HepG2 (cell line): Measurements from ENCODE around the gene TMEM151A. TPM values are rescaled to one million over a fixed set of nuclear protein-coding genes. Genes with fewer than 3 reads are reported as not detected.

Experiments used
- ARNT2 ChIP-seq: sonication (generic); formaldehyde crosslinking; IDR thresholded peaks from 2 replicates; pipeline ENCODE4 v1.8.0; 2022; ENCODE audit warnings: mild to moderate bottlenecking, low read depth, missing genetic modification reagents, moderate library complexity
- DMAP1 ChIP-seq: IDR thresholded peaks from 2 replicates; pipeline ENCODE4 v1.6.1; 2016
- FOXC1 ChIP-seq: sonication (generic); formaldehyde crosslinking; IDR thresholded peaks from 2 replicates; pipeline ENCODE4 v1.8.0; 2022; ENCODE audit warnings: mild to moderate bottlenecking, missing genetic modification reagents, borderline replicate concordance
- HOXD1 ChIP-seq: sonication (generic); formaldehyde crosslinking; IDR thresholded peaks from 2 replicates; pipeline ENCODE4 v1.5.0; 2020; ENCODE audit warnings: missing genetic modification reagents
- NCOA5 ChIP-seq: sonication (generic); formaldehyde crosslinking; IDR thresholded peaks from 2 replicates; pipeline ENCODE4 v1.4.0; 2020; ENCODE audit warnings: missing genetic modification reagents
- NFKB2 ChIP-seq: sonication (generic); formaldehyde crosslinking; IDR thresholded peaks from 2 replicates; pipeline ENCODE4 v1.4.0; 2020; ENCODE audit warnings: missing genetic modification reagents, borderline replicate concordance
- PATZ1 ChIP-seq: sonication (generic); formaldehyde crosslinking; IDR thresholded peaks from 2 replicates; pipeline ENCODE4 v1.4.0; 2020; ENCODE audit warnings: missing genetic modification reagents
- SETDB1 ChIP-seq: sonication (generic); formaldehyde crosslinking; IDR thresholded peaks from 2 replicates; pipeline ENCODE4 v1.5.1; 2020; ENCODE audit warnings: missing genetic modification reagents, mild to moderate bottlenecking, borderline replicate concordance
- TGIF2 ChIP-seq: IDR thresholded peaks from 2 replicates; pipeline ENCODE4 v1.6.1; 2016; ENCODE audit warnings: control low read depth, missing compliant biosample characterization
- U2AF2 ChIP-seq: fragments of 200-400 bp; formaldehyde crosslinking; IDR thresholded peaks from 2 replicates; pipeline ENCODE4 v1.6.1; 2017; ENCODE audit warnings: low read depth, mild to moderate bottlenecking, low read length
- ZC3H4 ChIP-seq: sonication (generic); formaldehyde crosslinking; IDR thresholded peaks from 2 replicates; pipeline ENCODE4 v1.4.0; 2020; ENCODE audit warnings: missing genetic modification reagents, borderline replicate concordance
- ZFYVE20 ChIP-seq: sonication (generic); formaldehyde crosslinking; IDR thresholded peaks from 2 replicates; pipeline ENCODE4 v1.8.0; 2023; ENCODE audit warnings: low read depth, mild to moderate bottlenecking, moderate library complexity, missing genetic modification reagents, borderline replicate concordance
- ZNF143 ChIP-seq: sonication (generic); formaldehyde crosslinking; IDR thresholded peaks from 2 replicates; pipeline ENCODE4 v1.4.0; 2020; ENCODE audit warnings: missing genetic modification reagents
- ZNF543 ChIP-seq: sonication (generic); formaldehyde crosslinking; IDR thresholded peaks from 2 replicates; pipeline ENCODE4 v1.4.0; 2020; ENCODE audit warnings: mild to moderate bottlenecking, missing genetic modification reagents
- ZNF646 ChIP-seq: sonication (generic); formaldehyde crosslinking; IDR thresholded peaks from 2 replicates; pipeline ENCODE4 v1.9.0; 2021; ENCODE audit warnings: mild to moderate bottlenecking, missing genetic modification reagents
- ZNF660 ChIP-seq: sonication (generic); formaldehyde crosslinking; IDR thresholded peaks from 2 replicates; pipeline ENCODE4 v1.5.1; 2020; ENCODE audit warnings: mild to moderate bottlenecking, low read depth, missing genetic modification reagents, borderline replicate concordance
- ZNF709 ChIP-seq: sonication (generic); formaldehyde crosslinking; IDR thresholded peaks from 2 replicates; pipeline ENCODE4 v1.5.0; 2020; ENCODE audit warnings: mild to moderate bottlenecking, missing genetic modification reagents
- ZNF737 ChIP-seq: sonication (generic); formaldehyde crosslinking; IDR thresholded peaks from 2 replicates; pipeline ENCODE4 v1.5.0; 2020; ENCODE audit warnings: missing genetic modification reagents, mild to moderate bottlenecking, borderline replicate concordance
- polyA plus RNA-seq, 8 experiments: library from polyadenylated mRNA; depleted of rRNA in 3 of 8; stranded (reverse) in 7 of 8; unstranded in 1 of 8; fragments of >200 nt; fragmentation: Illumina TruSeq in 4 of 8; extraction: Trizol in 4 of 8; gene quantifications; 2 replicates each; pipeline versions ENCODE4 v1.2.1 to v1.2.3, GENCODE V29; 2011 to 2016; ENCODE audit warnings: low read depth in 4 of 8, missing spikeins in 1 of 8, mixed read lengths in 1 of 8; ENCODE audit not compliant: insufficient read depth in 1 of 8
- total RNA-seq, 5 experiments: library from RNA; depleted of rRNA; stranded (reverse); fragments of >200 nt; fragmentation: Illumina TruSeq; extraction: Trizol; gene quantifications; 2 replicates each; pipeline ENCODE4 v1.2.3, GENCODE V29; 2016; ENCODE audit warnings: low read depth in 1 of 5
- TF ChIP-seq, protein P1 (sequence below): sonication (generic); formaldehyde crosslinking; IDR thresholded peaks from 2 replicates; pipeline ENCODE4 v1.4.0; 2020; ENCODE audit warnings: missing genetic modification reagents; ENCODE audit errors: not compliant biosample characterization

Gene TMEM151A
- total and polyA plus RNA-seq, 2 of the 13 experiments (the other 11 are each of a cell fraction or from before 2014, with no cell fraction given), result 0.18 to 0.33 TPM

DNA sequence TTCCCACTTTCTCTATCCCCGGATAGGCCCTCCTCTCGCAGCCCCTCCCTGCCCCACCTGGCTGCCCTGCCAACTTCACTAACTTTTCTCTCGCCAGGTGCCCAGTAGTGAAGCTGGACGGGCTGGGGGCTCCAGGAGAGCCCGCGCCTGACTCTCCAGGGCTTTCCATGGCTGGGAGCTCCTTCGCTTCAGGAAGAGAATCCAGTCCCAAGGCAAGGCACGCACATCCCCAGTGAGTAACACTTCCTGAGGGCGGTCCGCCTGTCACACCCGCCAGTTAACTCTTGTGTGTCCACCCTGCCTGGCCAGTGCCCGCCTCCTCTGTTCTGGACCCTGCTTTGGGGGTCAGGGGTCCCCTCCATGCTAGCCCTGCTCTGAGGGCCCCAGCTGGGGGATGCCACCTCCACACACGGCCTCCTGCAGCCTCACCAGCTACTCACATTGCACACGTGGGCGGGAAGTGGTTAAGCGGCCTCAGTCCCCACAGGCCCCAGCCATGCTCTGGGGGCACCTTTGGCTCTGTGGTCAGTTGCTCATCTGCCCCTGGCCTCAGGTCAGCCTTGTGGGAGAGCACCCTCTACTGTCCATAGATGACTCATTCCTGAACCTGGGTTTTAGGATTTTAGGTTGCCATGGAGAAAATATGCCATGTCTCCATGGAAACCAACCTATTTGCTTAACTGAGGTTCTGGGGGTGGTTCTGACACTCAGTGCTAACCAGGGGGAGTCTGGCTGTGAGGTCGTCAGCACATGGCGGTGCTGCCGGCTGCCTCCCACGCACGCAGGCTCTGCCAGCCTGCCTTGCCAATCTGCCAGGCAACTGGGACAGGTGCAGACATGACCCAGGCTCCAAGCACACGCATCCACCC is 44.8 kb downstream of the TMEM151A start, which contains the start of gene RIN1 (continued):
- TF ChIP-seq ZNF646 (CRISPR knock-in tag) (no peak), FOXC1 (CRISPR knock-in tag) (0 out of 2 replicates have a peak, but pooled peaks have one; percentile 42), ZNF143 (CRISPR knock-in tag) (peak; percentile 59; the same call in 1 of the 2 replicates), HOXD1 (CRISPR knock-in tag) (no peak), ZNF737 (CRISPR knock-in tag) (no peak), PATZ1 (CRISPR knock-in tag) (peak; percentile 99), ZFYVE20 (CRISPR knock-in tag) (no peak), NCOA5 (CRISPR knock-in tag) (no peak), NFKB2 (CRISPR knock-in tag) (peak; percentile 55; the same call in 1 of the 2 replicates), U2AF2 (no peak), ZC3H4 (no peak), ZNF709 (CRISPR knock-in tag) (no peak; the same call in 1 of the 2 replicates), ZNF543 (CRISPR knock-in tag) (no peak), TGIF2 (no peak; the same call in 1 of the 2 replicates), ARNT2 (CRISPR knock-in tag) (peak; percentile 56), SETDB1 (CRISPR knock-in tag) (no peak; the same call in 1 of the 2 replicates), DMAP1 (CRISPR knock-in tag) (peak; percentile 69), ZNF660 (CRISPR knock-in tag) (no peak)
- TF ChIP-seq, protein P1, sequence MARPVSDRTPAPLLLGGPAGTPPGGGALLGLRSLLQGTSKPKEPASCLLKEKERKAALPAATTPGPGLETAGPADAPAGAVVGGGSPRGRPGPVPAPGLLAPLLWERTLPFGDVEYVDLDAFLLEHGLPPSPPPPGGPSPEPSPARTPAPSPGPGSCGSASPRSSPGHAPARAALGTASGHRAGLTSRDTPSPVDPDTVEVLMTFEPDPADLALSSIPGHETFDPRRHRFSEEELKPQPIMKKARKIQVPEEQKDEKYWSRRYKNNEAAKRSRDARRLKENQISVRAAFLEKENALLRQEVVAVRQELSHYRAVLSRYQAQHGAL, result no peak
